Fibroblast of lung (primary cell): Measurements from ENCODE around the gene HDLBP.
"Not testable (repeated sequence)": the region's sequence is repeated elsewhere in the genome, so short reads cannot be mapped to it uniquely, and the experiment has no call there.

Experiments
- EZH2 ChIP-seq: IDR thresholded peaks from 2 replicates; pipeline ENCODE4 v1.5.1; 2012; ENCODE audit warnings: low read length, control low read depth, mild to moderate bottlenecking; ENCODE audit errors: missing control alignments
- TF ChIP-seq, protein P1 (sequence below), 2 donors: IDR thresholded peaks in 1 of 2; conservative IDR thresholded peaks in 1 of 2; 1 replicate in 1 of 2; 2 replicates in 1 of 2; pipeline ENCODE4 v1.5.1; 2011 to 2012; ENCODE audit warnings: low read length in 2 of 2, control low read depth in 1 of 2, inconsistent platforms in 1 of 2, low read depth in 1 of 2, mild to moderate bottlenecking in 1 of 2

DNA sequence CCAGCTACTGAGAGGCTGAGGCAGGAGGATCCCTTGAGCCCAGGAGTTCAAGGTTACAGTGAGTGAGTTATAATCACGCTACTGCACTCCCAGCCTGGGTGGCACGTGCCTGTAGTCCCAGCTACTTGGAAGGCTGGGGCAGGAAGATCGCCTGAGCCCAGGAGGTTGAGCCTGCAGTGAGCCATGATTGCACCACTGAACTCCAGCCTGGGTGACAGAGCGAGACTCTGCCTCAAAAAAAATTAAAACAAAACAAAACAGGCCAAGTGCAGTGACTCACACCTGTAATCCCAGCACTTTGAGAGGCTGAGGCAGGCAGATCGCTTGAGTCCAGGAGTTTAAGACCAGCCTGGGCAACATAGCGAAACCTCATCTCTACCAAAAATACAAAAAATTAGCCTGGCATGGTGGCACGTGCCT, 22.1 kb downstream of the HDLBP start:
- TF ChIP-seq, protein P1, sequence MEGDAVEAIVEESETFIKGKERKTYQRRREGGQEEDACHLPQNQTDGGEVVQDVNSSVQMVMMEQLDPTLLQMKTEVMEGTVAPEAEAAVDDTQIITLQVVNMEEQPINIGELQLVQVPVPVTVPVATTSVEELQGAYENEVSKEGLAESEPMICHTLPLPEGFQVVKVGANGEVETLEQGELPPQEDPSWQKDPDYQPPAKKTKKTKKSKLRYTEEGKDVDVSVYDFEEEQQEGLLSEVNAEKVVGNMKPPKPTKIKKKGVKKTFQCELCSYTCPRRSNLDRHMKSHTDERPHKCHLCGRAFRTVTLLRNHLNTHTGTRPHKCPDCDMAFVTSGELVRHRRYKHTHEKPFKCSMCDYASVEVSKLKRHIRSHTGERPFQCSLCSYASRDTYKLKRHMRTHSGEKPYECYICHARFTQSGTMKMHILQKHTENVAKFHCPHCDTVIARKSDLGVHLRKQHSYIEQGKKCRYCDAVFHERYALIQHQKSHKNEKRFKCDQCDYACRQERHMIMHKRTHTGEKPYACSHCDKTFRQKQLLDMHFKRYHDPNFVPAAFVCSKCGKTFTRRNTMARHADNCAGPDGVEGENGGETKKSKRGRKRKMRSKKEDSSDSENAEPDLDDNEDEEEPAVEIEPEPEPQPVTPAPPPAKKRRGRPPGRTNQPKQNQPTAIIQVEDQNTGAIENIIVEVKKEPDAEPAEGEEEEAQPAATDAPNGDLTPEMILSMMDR (conservative IDR thresholded peaks at IDR 0.05 in 1 of 2, IDR thresholded peaks at IDR 0.05 in 1 of 2; ENCODE audit: low read depth in 1 of 2, low read length in 2 of 2): not testable (repeated sequence)
- not testable (repeated sequence) for TF ChIP-seq EZH2
